ENCODE data around the gene OPRPN.

GRCh38 chr4:70356185-70356584 lies 41.6 kb upstream of the OPRPN start:
- TF ChIP-seq CTCF (IDR thresholded peaks at IDR 0.05) (no peak), POLR2A (IDR thresholded peaks at IDR 0.05) (no peak)

Measured in testis (tissue), 2 donors.